Tibial artery (tissue), 4 donors: ENCODE measurements around the gene GGA1.
A peak's percentile ranks its signal among the peaks of the same experiment; 100 is the strongest.

Experiments
- DNase-seq, 2 donors: peaks; one replicate each; pipeline ENCODE4 v3.0.0-alpha.2; 2019
- H3K27ac ChIP-seq, 2 donors: fragments of 200-600 bp; sonication (generic) in 1 of 2; 1 replicate in 1 of 2; 2 replicates in 1 of 2; pipeline ENCODE4 v1.5.1; 2018 to 2019; ENCODE audit warnings: mild to moderate bottlenecking in 1 of 2
- H3K27me3 ChIP-seq, 2 donors: fragments of 200-600 bp; sonication (generic) in 1 of 2; one replicate each; pipeline versions ENCODE4 v1.5.1 to v1.6.0; 2016 to 2019
- H3K36me3 ChIP-seq, 3 donors: fragments of 200-600 bp; sonication (generic) in 2 of 3; one replicate each; pipeline ENCODE4 v1.5.1; 2016 to 2019; ENCODE audit warnings: mild to moderate bottlenecking in 2 of 3
- H3K4me1 ChIP-seq, 4 donors: fragments of 200-600 bp; sonication (generic) in 2 of 4; 1 replicate in 3 of 4; 2 replicates in 1 of 4; pipeline ENCODE4 v1.5.1; 2016 to 2019
- H3K4me3 ChIP-seq, 2 donors: fragments of 200-600 bp; sonication (generic) in 1 of 2; 1 replicate in 1 of 2; 2 replicates in 1 of 2; pipeline ENCODE4 v1.5.1; 2018 to 2019; ENCODE audit warnings: mild to moderate bottlenecking in 2 of 2
- H3K9me3 ChIP-seq, 3 donors: fragments of 200-600 bp; sonication (generic) in 1 of 3; one replicate each; pipeline ENCODE4 v1.5.1; 2016 to 2019
- intact Hi-C: fragments of 100-400 bp; cut with DNase I; formaldehyde crosslinking; loops from one replicate; pipeline ENCODE4 v1.15.0; 2023; ENCODE audit warnings: low total_unique reads
- TF ChIP-seq, protein P1 (sequence below), 2 experiments: fragments of 200-600 bp in 1 of 2; fragments of 450-650 bp in 1 of 2; IDR thresholded peaks; one replicate each; pipeline ENCODE4 v1.5.1; 2017 to 2019; ENCODE audit warnings: antibody characterized with exemption in 2 of 2, mild to moderate bottlenecking in 1 of 2, moderate library complexity in 1 of 2

GGA1 gene

DNA sequence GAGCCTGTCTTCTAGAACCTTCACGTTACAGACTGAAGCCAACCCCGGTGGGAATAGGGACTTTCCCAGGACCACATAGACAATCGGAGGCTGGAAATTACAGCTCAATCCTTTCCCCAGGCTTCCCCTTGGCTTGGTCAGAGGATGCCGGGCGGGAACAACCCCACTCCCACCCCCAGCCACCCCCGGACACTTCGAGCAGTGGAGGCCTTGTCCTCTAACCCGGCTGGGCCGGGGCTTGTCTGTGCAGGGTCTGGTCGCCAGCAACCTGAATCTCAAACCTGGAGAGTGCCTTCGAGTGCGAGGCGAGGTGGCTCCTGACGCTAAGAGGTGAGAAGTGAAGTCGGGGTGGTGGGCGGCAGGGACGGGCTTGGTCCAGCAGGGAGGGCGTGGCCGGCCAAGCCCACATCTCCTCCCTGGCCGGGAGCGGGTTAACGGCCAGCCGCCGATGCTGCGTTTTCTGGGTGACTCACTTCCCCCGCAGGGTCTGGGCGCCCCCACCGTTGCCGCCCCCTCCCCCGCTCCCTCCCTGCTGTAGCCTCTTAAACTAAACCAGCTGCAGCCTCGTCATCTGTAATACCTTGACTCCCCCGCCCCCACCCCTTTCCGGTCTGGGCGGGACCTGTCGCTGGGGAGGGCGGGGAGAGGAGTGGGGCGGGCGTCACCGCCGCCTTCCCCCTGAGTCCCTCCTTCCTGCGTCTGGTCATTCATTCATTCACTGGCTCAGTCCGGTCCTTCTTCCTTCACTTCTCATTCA lies 68.3 kb downstream of the GGA1 start:
- peaks cover 0 to 68% (median 28%) of the 10 kb centered on the region in 4 donors for H3K4me1 ChIP-seq
- intact Hi-C loops = no loop called here
- peak overlapping the region; percentile 72 to 84 for H3K4me3 ChIP-seq
- H3K27me3 ChIP-seq = no peaks in the 10 kb centered on the region
- DNase-seq = peak; percentile 85 to 95
- H3K36me3 ChIP-seq = peaks cover 0 to 23% (median 17%) of the 10 kb centered on the region in 3 donors
- peak overlapping the region; percentile 81 to 94 for H3K27ac ChIP-seq
- H3K9me3 ChIP-seq = no peaks in the 10 kb centered on the region
- TF ChIP-seq, protein P1, sequence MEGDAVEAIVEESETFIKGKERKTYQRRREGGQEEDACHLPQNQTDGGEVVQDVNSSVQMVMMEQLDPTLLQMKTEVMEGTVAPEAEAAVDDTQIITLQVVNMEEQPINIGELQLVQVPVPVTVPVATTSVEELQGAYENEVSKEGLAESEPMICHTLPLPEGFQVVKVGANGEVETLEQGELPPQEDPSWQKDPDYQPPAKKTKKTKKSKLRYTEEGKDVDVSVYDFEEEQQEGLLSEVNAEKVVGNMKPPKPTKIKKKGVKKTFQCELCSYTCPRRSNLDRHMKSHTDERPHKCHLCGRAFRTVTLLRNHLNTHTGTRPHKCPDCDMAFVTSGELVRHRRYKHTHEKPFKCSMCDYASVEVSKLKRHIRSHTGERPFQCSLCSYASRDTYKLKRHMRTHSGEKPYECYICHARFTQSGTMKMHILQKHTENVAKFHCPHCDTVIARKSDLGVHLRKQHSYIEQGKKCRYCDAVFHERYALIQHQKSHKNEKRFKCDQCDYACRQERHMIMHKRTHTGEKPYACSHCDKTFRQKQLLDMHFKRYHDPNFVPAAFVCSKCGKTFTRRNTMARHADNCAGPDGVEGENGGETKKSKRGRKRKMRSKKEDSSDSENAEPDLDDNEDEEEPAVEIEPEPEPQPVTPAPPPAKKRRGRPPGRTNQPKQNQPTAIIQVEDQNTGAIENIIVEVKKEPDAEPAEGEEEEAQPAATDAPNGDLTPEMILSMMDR (IDR thresholded peaks at IDR 0.05) = no peak

DNA sequence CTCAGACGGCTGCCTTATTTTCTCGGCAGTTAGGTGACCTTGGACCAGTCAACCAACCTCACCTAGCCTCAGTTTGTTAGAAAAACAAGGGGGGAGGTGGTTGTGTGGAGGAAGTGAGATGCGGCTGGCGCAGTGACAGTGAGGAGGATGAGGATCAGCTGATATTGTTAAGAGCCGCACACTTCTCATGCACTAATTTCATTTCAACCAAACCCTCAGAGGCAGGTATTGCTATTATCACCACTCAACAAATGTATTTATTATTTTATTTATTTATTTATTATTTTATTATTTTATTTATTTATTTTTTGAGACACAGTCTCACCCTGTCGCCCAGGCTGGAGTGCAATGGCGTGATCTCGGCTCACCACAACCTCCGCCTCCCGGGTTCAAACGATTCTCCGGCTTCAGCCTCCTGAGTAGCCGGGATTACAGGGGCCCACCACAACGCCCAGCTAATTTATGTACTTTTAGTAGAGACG lies 68.9 kb downstream of the GGA1 start:
- intact Hi-C loops = no loop called here
- Histone ChIP-seq H3K4me1 (peaks cover 0 to 62% (median 28%) of the 10 kb centered on the region in 4 donors), H3K4me3 (peak overlapping the region; percentile 72 to 84), H3K9me3 (no peaks in the 10 kb centered on the region), H3K36me3 (peaks cover 0 to 23% (median 17%) of the 10 kb centered on the region in 3 donors), H3K27ac (peak overlapping the region; percentile 81 to 94), H3K27me3 (no peaks in the 10 kb centered on the region)
- DNase-seq = no peak
- TF ChIP-seq, protein P1 (IDR thresholded peaks at IDR 0.05) = no peak

DNA sequence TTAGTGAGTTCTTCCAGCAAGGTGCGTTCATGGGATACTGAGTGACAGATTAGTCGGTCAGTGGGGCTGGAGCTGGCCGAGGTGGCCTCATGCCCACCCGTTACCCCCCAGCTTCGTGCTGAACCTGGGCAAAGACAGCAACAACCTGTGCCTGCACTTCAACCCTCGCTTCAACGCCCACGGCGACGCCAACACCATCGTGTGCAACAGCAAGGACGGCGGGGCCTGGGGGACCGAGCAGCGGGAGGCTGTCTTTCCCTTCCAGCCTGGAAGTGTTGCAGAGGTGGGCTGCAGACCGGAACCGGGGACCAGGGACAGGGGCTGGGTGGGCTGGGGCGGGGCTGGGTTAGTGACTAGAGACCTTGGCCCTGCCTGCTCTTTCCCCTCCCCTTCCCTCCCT lies 69.7 kb downstream of the GGA1 start:
- no peak for DNase-seq
- intact Hi-C loops = no loop called here
- Histone ChIP-seq H3K4me3 (no peak overlapping the region), H3K4me1 (peaks cover 0 to 55% (median 23%) of the 10 kb centered on the region in 4 donors), H3K9me3 (no peaks in the 10 kb centered on the region), H3K27me3 (no peaks in the 10 kb centered on the region), H3K27ac (peak overlapping the region in 1 of 2 donors; percentile 26), H3K36me3 (peaks cover 0 to 23% (median 17%) of the 10 kb centered on the region in 3 donors)
- TF ChIP-seq, protein P1 (IDR thresholded peaks at IDR 0.05) = no peak

DNA sequence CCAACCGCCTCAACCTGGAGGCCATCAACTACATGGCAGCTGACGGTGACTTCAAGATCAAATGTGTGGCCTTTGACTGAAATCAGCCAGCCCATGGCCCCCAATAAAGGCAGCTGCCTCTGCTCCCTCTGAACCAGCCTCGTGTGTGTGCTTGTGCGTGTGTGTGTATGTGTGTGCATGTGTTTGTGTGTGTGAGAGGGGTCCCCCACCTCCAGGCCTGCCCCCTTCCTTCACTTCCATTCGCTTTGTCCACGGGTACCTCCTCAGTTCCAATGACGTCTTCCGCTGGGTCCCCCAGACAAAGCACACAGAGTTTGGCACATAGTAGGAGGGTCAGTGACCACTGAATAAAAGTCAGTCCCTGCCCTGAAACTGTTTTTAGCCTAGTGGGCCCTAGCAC lies 71.0 kb downstream of the GGA1 start:
- peaks cover 0 to 23% (median 17%) of the 10 kb centered on the region in 3 donors for H3K36me3 ChIP-seq
- no peak for DNase-seq
- H3K4me1 ChIP-seq = peaks cover 0 to 42% (median 12%) of the 10 kb centered on the region in 4 donors
- intact Hi-C loops = loop anchor here (2.0 to 10.0 kb wide), 3 partner anchors 17 to 75 kb away; no protein-coding TSS in a partner anchor
- H3K9me3 ChIP-seq = no peaks in the 10 kb centered on the region
- TF ChIP-seq, protein P1 (IDR thresholded peaks at IDR 0.05) = no peak
- H3K4me3 ChIP-seq = no peak overlapping the region
- H3K27me3 ChIP-seq = no peaks in the 10 kb centered on the region
- no peak overlapping the region for H3K27ac ChIP-seq

DNA sequence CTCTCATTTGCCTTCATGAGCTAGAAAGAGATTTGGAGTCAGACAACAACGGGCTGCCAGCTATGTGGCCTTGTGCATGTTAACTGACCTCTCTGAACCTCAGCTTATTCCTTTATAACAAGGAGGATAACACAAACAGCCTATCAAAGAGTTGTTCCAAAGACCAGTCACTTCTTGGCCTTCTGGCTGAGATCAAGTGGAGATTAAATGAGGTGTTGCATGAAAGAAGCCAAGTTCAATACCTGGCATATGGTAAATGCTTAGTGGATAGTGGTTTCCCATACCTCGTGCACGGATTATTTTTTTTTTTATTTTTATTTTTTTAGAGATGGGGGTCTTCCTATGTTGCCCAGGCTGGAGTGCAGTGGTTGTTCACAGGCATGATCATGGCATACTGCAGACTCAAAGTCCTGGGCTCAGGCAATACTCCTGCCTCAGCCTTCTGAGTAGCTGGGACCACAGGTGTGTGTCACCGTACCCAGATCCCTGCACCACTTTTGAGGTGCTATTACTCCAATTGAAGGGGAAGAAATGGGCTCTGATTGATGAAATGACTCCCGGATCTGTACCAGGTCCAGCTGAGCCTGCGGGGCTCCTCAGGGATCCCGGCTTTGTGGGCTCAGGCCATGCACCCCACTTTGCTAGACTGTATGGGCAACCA lies 71.7 kb downstream of the GGA1 start:
- Histone ChIP-seq H3K9me3 (no peaks in the 10 kb centered on the region), H3K4me1 (peaks cover 0 to 37% (median 8%) of the 10 kb centered on the region in 4 donors), H3K36me3 (peaks cover 0 to 23% (median 17%) of the 10 kb centered on the region in 3 donors), H3K27me3 (no peaks in the 10 kb centered on the region), H3K4me3 (no peak overlapping the region), H3K27ac (no peak overlapping the region)
- intact Hi-C loops = loop anchor here (2.0 to 10.0 kb wide), 3 partner anchors 18 to 74 kb away; no protein-coding TSS in a partner anchor
- TF ChIP-seq, protein P1 (IDR thresholded peaks at IDR 0.05) = no peak
- no peak for DNase-seq
